ENCODE measurements around the gene CEL.

CEL gene

GRCh38 chr9:133113949-133114885 lies 52.4 kb downstream of the CEL start:
- Histone ChIP-seq H3K9ac (ENCODE audit: low read length) (peak overlapping the region; percentile 51), H3K36me3 (ENCODE audit: control insufficient read depth, insufficient read depth, low read length) (no peaks in the 10 kb centered on the region), H3K4me1 (ENCODE audit: control insufficient read depth, insufficient read depth, low read length) (peaks cover 64% of the 10 kb centered on the region), H3K4me3 (ENCODE audit: low read length) (no peak overlapping the region), H3K9me3 (ENCODE audit: control insufficient read depth, low read length) (no peaks in the 10 kb centered on the region), H3K27me3 (ENCODE audit: control insufficient read depth, insufficient read depth, low read length) (no peaks in the 10 kb centered on the region)

DNA sequence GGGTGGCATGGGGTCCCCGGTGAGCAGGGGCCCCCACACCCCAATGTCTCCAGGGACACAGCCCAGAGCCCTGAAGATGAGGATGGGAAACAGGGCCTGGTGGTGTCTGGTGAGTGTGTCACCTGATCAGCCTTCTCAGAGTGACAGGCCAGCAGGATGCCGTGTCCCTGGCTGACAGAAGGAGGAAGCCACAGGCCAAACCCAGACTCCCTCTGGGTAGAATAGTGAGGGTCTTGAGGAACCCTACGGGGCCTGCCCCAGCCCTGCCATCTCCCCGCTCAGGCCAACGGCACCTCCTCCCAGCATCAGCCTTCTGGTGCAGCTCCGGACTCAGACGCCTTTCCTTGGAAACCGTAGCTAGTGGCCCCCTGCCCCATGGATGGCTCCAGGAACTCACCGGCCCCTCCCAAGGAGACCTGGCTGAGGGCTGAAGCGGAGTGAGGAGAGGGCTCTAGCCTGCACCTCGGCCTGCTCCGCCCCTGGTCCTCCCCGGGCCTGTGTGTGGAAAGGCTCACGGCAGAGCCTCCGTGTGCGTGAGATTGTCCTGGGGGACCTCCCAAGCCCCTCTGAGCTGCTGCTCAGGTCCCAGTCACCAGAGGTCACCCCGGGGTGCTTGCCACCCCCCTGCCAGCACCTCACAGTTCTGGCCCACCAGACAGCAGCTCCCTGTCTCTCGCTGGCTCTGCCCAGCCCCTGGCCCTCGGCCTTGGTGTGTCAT lies 53.3 kb downstream of the CEL start:
- Histone ChIP-seq H3K9me3 (ENCODE audit: control insufficient read depth, low read length) (no peaks in the 10 kb centered on the region), H3K9ac (ENCODE audit: low read length) (peak overlapping the region; percentile 11), H3K4me3 (ENCODE audit: low read length) (no peak overlapping the region), H3K4me1 (ENCODE audit: control insufficient read depth, insufficient read depth, low read length) (peaks cover 72% of the 10 kb centered on the region), H3K36me3 (ENCODE audit: control insufficient read depth, insufficient read depth, low read length) (no peaks in the 10 kb centered on the region), H3K27me3 (ENCODE audit: control insufficient read depth, insufficient read depth, low read length) (no peaks in the 10 kb centered on the region)

GRCh38 chr9:133115604-133116345 lies 54.0 kb downstream of the CEL start:
- H3K9me3 ChIP-seq (ENCODE audit: control insufficient read depth, low read length) = no peaks in the 10 kb centered on the region
- no peak overlapping the region for H3K4me3 ChIP-seq (ENCODE audit: low read length)
- H3K27me3 ChIP-seq (ENCODE audit: control insufficient read depth, insufficient read depth, low read length) = no peaks in the 10 kb centered on the region
- peak overlapping the region; percentile 11 for H3K9ac ChIP-seq (ENCODE audit: low read length)
- no peaks in the 10 kb centered on the region for H3K36me3 ChIP-seq (ENCODE audit: control insufficient read depth, insufficient read depth, low read length)
- peaks cover 73% of the 10 kb centered on the region for H3K4me1 ChIP-seq (ENCODE audit: control insufficient read depth, insufficient read depth, low read length)

DNA sequence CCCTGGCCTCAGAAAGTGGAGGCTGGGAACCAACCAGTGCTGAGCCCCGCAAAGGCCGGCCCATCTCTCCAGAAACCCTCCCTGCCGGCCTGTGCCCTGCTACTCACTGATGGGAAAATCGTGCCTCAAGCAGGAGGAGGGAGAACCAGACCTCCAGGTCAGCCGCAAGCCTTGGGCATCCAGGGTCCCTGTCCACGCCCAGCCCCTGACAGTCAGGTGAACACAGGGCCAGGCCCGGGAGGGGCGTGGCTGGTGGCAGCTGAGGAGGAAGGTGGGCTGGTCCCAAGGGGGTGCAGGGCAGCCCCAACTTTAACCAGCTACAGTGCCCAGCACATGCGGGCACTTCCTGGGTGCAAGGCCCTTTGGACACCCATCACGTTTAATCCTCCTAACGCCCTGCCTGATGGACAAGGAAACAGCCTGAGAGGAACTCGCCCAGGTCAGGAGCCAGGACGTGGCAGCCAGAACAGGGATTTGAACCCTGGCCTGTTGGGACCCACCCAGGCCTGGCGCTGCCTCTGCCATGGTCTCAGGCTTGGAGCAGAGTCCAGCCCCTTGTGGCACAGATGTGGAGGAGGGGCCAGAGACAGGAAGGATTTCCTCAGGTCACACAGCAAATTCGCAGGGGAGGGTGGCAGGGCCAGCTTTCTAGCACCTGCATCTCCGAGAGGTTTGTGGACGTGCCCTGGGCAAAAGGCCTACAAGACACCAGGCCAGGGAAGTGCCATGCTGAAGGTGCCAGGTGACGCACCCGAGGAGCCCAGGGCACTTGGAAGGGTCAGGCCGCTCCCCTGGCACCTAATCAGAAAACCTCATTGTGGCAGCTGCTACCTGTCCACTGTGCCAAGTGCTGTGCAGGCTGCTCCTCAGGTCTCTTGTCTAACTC lies 54.8 kb downstream of the CEL start:
- Histone ChIP-seq H3K9me3 (ENCODE audit: control insufficient read depth, low read length) (no peaks in the 10 kb centered on the region), H3K4me3 (ENCODE audit: low read length) (no peak overlapping the region), H3K36me3 (ENCODE audit: control insufficient read depth, insufficient read depth, low read length) (no peaks in the 10 kb centered on the region), H3K4me1 (ENCODE audit: control insufficient read depth, insufficient read depth, low read length) (peaks cover 77% of the 10 kb centered on the region), H3K9ac (ENCODE audit: low read length) (no peak overlapping the region), H3K27me3 (ENCODE audit: control insufficient read depth, insufficient read depth, low read length) (no peaks in the 10 kb centered on the region)

DNA sequence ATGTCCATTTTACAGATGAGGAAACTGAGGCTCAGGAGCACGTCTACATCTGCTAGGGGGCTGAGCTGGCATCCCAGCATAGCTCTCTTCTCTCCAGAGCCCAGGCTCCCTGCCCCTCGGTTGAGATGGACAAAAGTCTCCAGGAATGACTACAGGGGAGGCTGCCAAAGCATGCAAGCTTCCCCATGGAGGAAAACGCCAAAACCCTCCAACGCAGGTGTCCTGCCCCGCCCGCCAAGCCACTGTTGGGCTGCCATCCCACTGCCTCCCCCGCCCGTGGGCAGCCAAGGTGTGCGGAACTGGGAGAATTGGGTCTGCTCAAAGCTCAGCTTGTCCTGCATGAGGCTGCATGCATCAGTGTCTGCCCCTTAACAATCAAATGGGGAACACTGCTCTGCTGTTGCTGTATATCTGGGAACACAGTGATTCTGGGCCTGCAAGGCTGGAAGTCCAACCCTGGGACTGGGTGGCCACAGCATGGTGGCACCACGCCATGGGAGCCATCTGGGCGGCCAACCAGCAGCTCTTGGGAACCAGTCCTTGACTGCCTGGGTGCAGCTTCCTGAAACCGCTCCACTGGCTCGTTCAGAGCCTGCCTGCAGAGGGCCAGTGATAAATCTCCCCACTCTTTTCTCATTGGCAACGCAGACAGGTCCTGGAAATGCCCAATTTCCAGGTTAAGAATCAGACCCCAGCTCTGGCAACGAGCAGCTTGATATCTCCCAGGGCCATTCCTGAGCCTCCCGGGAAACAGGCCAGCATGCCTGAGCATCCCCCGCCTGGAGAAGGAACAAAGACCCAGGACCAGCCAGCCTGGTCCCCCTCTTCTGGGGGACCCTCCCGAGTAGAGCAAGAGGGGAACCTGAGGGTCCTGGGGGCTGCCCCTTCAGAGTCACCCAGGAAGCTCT lies 55.7 kb downstream of the CEL start:
- Histone ChIP-seq H3K27me3 (ENCODE audit: control insufficient read depth, insufficient read depth, low read length) (no peaks in the 10 kb centered on the region), H3K4me3 (ENCODE audit: low read length) (no peak overlapping the region), H3K9me3 (ENCODE audit: control insufficient read depth, low read length) (no peaks in the 10 kb centered on the region), H3K36me3 (ENCODE audit: control insufficient read depth, insufficient read depth, low read length) (no peaks in the 10 kb centered on the region), H3K4me1 (ENCODE audit: control insufficient read depth, insufficient read depth, low read length) (peaks cover 84% of the 10 kb centered on the region), H3K9ac (ENCODE audit: low read length) (no peak overlapping the region)

DNA sequence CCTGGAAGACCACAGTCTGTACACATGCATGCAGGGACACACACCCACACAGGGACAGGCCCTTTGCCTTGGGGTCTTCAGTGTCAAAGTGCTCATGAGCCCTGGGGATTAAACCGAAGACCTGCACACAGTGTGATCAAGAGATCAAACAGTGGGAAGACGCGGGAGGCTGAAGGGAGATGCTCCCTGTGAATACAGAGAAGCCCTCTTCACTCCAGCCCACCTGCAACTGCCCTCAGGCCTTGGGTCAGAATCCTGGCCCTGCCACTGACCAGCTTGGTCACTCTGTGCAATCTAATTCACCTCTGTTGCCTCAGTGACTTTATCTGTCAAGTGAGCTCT lies 56.4 kb downstream of the CEL start:
- H3K36me3 ChIP-seq (ENCODE audit: control insufficient read depth, insufficient read depth, low read length) = no peaks in the 10 kb centered on the region
- H3K9ac ChIP-seq (ENCODE audit: low read length) = no peak overlapping the region
- no peaks in the 10 kb centered on the region for H3K9me3 ChIP-seq (ENCODE audit: control insufficient read depth, low read length)
- H3K4me1 ChIP-seq (ENCODE audit: control insufficient read depth, insufficient read depth, low read length) = peaks cover 83% of the 10 kb centered on the region
- no peaks in the 10 kb centered on the region for H3K27me3 ChIP-seq (ENCODE audit: control insufficient read depth, insufficient read depth, low read length)
- no peak overlapping the region for H3K4me3 ChIP-seq (ENCODE audit: low read length)

DNA sequence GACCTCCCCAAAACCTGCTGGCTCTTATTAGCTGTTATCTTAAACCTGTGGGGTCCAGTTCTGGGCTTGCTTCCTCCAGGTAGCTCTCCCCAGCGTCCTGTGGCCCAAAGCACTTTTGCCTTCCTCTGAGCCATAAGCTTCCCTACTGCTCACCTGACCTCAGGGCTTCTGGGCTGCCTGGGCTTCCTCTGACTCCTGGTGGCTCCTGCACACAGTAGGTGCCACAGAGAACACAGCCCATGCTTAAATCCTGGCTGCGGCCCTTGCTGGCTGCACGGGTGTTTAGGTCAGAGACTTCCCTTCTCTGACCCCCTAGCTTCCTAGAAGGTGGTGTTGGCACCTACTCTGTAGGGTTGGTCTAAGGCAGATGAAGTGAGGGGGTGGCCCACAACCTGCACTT lies 56.8 kb downstream of the CEL start:
- Histone ChIP-seq H3K4me3 (ENCODE audit: low read length) (no peak overlapping the region), H3K4me1 (ENCODE audit: control insufficient read depth, insufficient read depth, low read length) (peaks cover 83% of the 10 kb centered on the region), H3K9me3 (ENCODE audit: control insufficient read depth, low read length) (no peaks in the 10 kb centered on the region), H3K9ac (ENCODE audit: low read length) (no peak overlapping the region), H3K27me3 (ENCODE audit: control insufficient read depth, insufficient read depth, low read length) (no peaks in the 10 kb centered on the region), H3K36me3 (ENCODE audit: control insufficient read depth, insufficient read depth, low read length) (no peaks in the 10 kb centered on the region)

GRCh38 chr9:133119103-133119845 lies 57.5 kb downstream of the CEL start:
- H3K4me1 ChIP-seq (ENCODE audit: control insufficient read depth, insufficient read depth, low read length) = peaks cover 77% of the 10 kb centered on the region
- peak overlapping the region; percentile 57 for H3K9ac ChIP-seq (ENCODE audit: low read length)
- H3K4me3 ChIP-seq (ENCODE audit: low read length) = no peak overlapping the region
- H3K9me3 ChIP-seq (ENCODE audit: control insufficient read depth, low read length) = no peaks in the 10 kb centered on the region
- H3K36me3 ChIP-seq (ENCODE audit: control insufficient read depth, insufficient read depth, low read length) = no peaks in the 10 kb centered on the region
- H3K27me3 ChIP-seq (ENCODE audit: control insufficient read depth, insufficient read depth, low read length) = no peaks in the 10 kb centered on the region

GRCh38 chr9:133119846-133120500 lies 58.2 kb downstream of the CEL start:
- Histone ChIP-seq H3K27me3 (ENCODE audit: control insufficient read depth, insufficient read depth, low read length) (no peaks in the 10 kb centered on the region), H3K4me3 (ENCODE audit: low read length) (no peak overlapping the region), H3K4me1 (ENCODE audit: control insufficient read depth, insufficient read depth, low read length) (peaks cover 70% of the 10 kb centered on the region), H3K9me3 (ENCODE audit: control insufficient read depth, low read length) (no peaks in the 10 kb centered on the region), H3K9ac (ENCODE audit: low read length) (peak overlapping the region; percentile 57), H3K36me3 (ENCODE audit: control insufficient read depth, insufficient read depth, low read length) (no peaks in the 10 kb centered on the region)
